A204.1 (cell line): ENCODE results near the gene SLC1A5.

Source experiments
- FAIRE-seq: peaks from 2 replicates; lab custom pipeline; 2012; peaks lifted over from hg19 to GRCh38; lab: Jason Lieb, UNC

Gene SLC1A5

GRCh38 chr19:46742926-46743480, 45.4 kb downstream of the SLC1A5 start:
- no peak for FAIRE-seq

GRCh38 chr19:46741447-46741846, 46.9 kb downstream of the SLC1A5 start:
- FAIRE-seq = no peak

GRCh38 chr19:46739290-46739771, 49.1 kb downstream of the SLC1A5 start:
- no peak for FAIRE-seq

GRCh38 chr19:46737761-46738171, 50.6 kb downstream of the SLC1A5 start:
- FAIRE-seq = no peak

GRCh38 chr19:46737298-46737654, 51.1 kb downstream of the SLC1A5 start:
- FAIRE-seq = no peak

- FAIRE-seq = no peak
Observed at GRCh38 chr19:46736531-46737297, 51.7 kb downstream of the SLC1A5 start.

GRCh38 chr19:46733690-46734292, 54.6 kb downstream of the SLC1A5 start:
- FAIRE-seq = no peak

GRCh38 chr19:46732966-46733689, 55.3 kb downstream of the SLC1A5 start:
- FAIRE-seq = no peak

GRCh38 chr19:46732172-46732938, 56.0 kb downstream of the SLC1A5 start:
- FAIRE-seq = no peak

GRCh38 chr19:46731584-46731983, 56.8 kb downstream of the SLC1A5 start:
- FAIRE-seq = no peak

- FAIRE-seq = no peak
Observed at GRCh38 chr19:46731007-46731501, 57.3 kb downstream of the SLC1A5 start.

- no peak for FAIRE-seq
Observed at GRCh38 chr19:46730595-46730994, 57.8 kb downstream of the SLC1A5 start.

GRCh38 chr19:46730187-46730586, 58.2 kb downstream of the SLC1A5 start:
- FAIRE-seq = no peak

GRCh38 chr19:46729696-46730095, 58.7 kb downstream of the SLC1A5 start:
- no peak for FAIRE-seq

GRCh38 chr19:46728693-46729339, 59.6 kb downstream of the SLC1A5 start:
- FAIRE-seq = no peak

- FAIRE-seq = no peak
Observed at GRCh38 chr19:46728208-46728607, 60.2 kb downstream of the SLC1A5 start.

- no peak for FAIRE-seq
Observed at GRCh38 chr19:46727757-46728156, 60.6 kb downstream of the SLC1A5 start.

- no peak for FAIRE-seq
Observed at GRCh38 chr19:46726971-46727501, 61.4 kb downstream of the SLC1A5 start.

GRCh38 chr19:46726551-46726950, 61.8 kb downstream of the SLC1A5 start:
- FAIRE-seq = no peak

- no peak for FAIRE-seq
Observed at GRCh38 chr19:46725859-46726393, 62.5 kb downstream of the SLC1A5 start.
